Uterus (tissue), 4 donors: ENCODE results near the gene ACAP2. TPM values are rescaled to one million over a fixed set of nuclear protein-coding genes. Genes with fewer than 3 reads are reported as not detected.

Experiments used
- DNase-seq, 2 donors: peaks; one replicate each; pipeline ENCODE4 v3.0.0-alpha.2; 2019 to 2020
- H3K27ac ChIP-seq, 2 donors: fragments of 200-600 bp; sonication (generic); 1 replicate in 1 of 2; 2 replicates in 1 of 2; pipeline ENCODE4 v1.5.1; 2016 to 2018
- H3K27me3 ChIP-seq, 2 donors: fragments of 200-600 bp; sonication (generic); one replicate each; pipeline ENCODE4 v1.5.1; 2018 to 2019; ENCODE audit warnings: control low read depth in 1 of 2
- H3K36me3 ChIP-seq, 2 donors: fragments of 200-600 bp; sonication (generic); one replicate each; pipeline ENCODE4 v1.5.1; 2019; ENCODE audit warnings: control low read depth in 1 of 2
- H3K4me1 ChIP-seq, 2 donors: fragments of 200-600 bp; sonication (generic); one replicate each; pipeline ENCODE4 v1.5.1; 2018 to 2019; ENCODE audit warnings: control low read depth in 1 of 2
- H3K4me3 ChIP-seq, 2 donors: fragments of 200-600 bp; sonication (generic); 1 replicate in 1 of 2; 2 replicates in 1 of 2; pipeline ENCODE4 v1.5.1; 2018 to 2019; ENCODE audit warnings: mild to moderate bottlenecking in 1 of 2
- H3K9me3 ChIP-seq, 2 donors: fragments of 200-600 bp; sonication (generic); one replicate each; pipeline ENCODE4 v1.5.1; 2019; ENCODE audit warnings: control low read depth in 1 of 2
- CTCF ChIP-seq, 4 experiments: fragments of 200-600 bp in 2 of 4; fragments of 450-650 bp in 2 of 4; sonication (generic) in 2 of 4; IDR thresholded peaks; one replicate each; pipeline ENCODE4 v1.5.1; 2016 to 2019; ENCODE audit warnings: antibody characterized with exemption in 4 of 4, mild to moderate bottlenecking in 2 of 4, moderate library complexity in 1 of 4
- POLR2A ChIP-seq, 2 donors: fragments of 450-650 bp; IDR thresholded peaks; one replicate each; pipeline ENCODE4 v1.6.1; 2016; ENCODE audit warnings: antibody characterized with exemption in 2 of 2, mild to moderate bottlenecking in 1 of 2, moderate library complexity in 1 of 2
- intact Hi-C: fragments of 100-400 bp; cut with DNase I; formaldehyde crosslinking; loops from one replicate; pipeline ENCODE4 v1.15.1; 2023; ENCODE audit warnings: low total_unique reads
- total RNA-seq, 4 donors: library from RNA; depleted of rRNA in 3 of 4; stranded (reverse); fragments of >200 nt in 3 of 4; gene quantifications; one replicate each; pipeline versions ENCODE4 v1.1.0 to v1.2.4, GENCODE V29; 2014 to 2023
- donor health status: DM: yes; HTN: yes; CAD: no.

ACAP2 gene
- total RNA-seq, 4 donors from 2014 or later = 40.3 to 140 (median 68.6) TPM

- H3K4me3 ChIP-seq = no peak overlapping the region
- no peaks in the 10 kb centered on the region for H3K27me3 ChIP-seq
- TF ChIP-seq POLR2A (IDR thresholded peaks at IDR 0.05) = no peak
- TF ChIP-seq CTCF (IDR thresholded peaks at IDR 0.05) = no peak
- DNase-seq = no peak
- no peaks in the 10 kb centered on the region for H3K4me1 ChIP-seq
- H3K36me3 ChIP-seq = no peaks in the 10 kb centered on the region
- no peaks in the 10 kb centered on the region for H3K9me3 ChIP-seq
- intact Hi-C loops = no loop called here
- H3K27ac ChIP-seq = no peak overlapping the region
Observed at GRCh38 chr3:195352895-195353488, 89.8 kb downstream of the ACAP2 start.

GRCh38 chr3:195348426-195349115 lies 94.2 kb downstream of the ACAP2 start:
- Histone ChIP-seq H3K4me1 (no peaks in the 10 kb centered on the region), H3K27ac (no peak overlapping the region), H3K36me3 (no peaks in the 10 kb centered on the region), H3K4me3 (no peak overlapping the region), H3K27me3 (no peaks in the 10 kb centered on the region), H3K9me3 (no peaks in the 10 kb centered on the region)
- no peak for DNase-seq
- intact Hi-C loops = no loop called here
- no peak for TF ChIP-seq CTCF (IDR thresholded peaks at IDR 0.05)
- no peak for TF ChIP-seq POLR2A (IDR thresholded peaks at IDR 0.05)

- Histone ChIP-seq H3K36me3 (no peaks in the 10 kb centered on the region), H3K4me1 (no peaks in the 10 kb centered on the region), H3K4me3 (no peak overlapping the region), H3K9me3 (no peaks in the 10 kb centered on the region), H3K27ac (no peak overlapping the region), H3K27me3 (no peaks in the 10 kb centered on the region)
- no peak for TF ChIP-seq POLR2A (IDR thresholded peaks at IDR 0.05)
- TF ChIP-seq CTCF (IDR thresholded peaks at IDR 0.05) = no peak
- DNase-seq = no peak
- intact Hi-C loops = no loop called here
Observed at GRCh38 chr3:195337747-195338146, 105.1 kb downstream of the ACAP2 start.

GRCh38 chr3:195334967-195335366 lies 107.9 kb downstream of the ACAP2 start:
- Histone ChIP-seq H3K4me1 (no peaks in the 10 kb centered on the region), H3K27ac (no peak overlapping the region), H3K4me3 (no peak overlapping the region), H3K36me3 (no peaks in the 10 kb centered on the region), H3K27me3 (no peaks in the 10 kb centered on the region), H3K9me3 (no peaks in the 10 kb centered on the region)
- intact Hi-C loops = no loop called here
- DNase-seq = no peak
- TF ChIP-seq POLR2A (IDR thresholded peaks at IDR 0.05) (no peak), CTCF (IDR thresholded peaks at IDR 0.05) (no peak)

GRCh38 chr3:195319060-195319459 lies 123.8 kb downstream of the ACAP2 start:
- Histone ChIP-seq H3K27me3 (no peaks in the 10 kb centered on the region), H3K27ac (no peak overlapping the region), H3K4me3 (no peak overlapping the region), H3K36me3 (no peaks in the 10 kb centered on the region), H3K9me3 (no peaks in the 10 kb centered on the region), H3K4me1 (no peaks in the 10 kb centered on the region)
- intact Hi-C loops = no loop called here
- TF ChIP-seq CTCF (IDR thresholded peaks at IDR 0.05) (no peak), POLR2A (IDR thresholded peaks at IDR 0.05) (no peak)
- no peak for DNase-seq
